ENCODE data around the gene OXA1L.
"Not testable (repeated sequence)": the region's sequence is repeated elsewhere in the genome, so short reads cannot be mapped to it uniquely, and the experiment has no call there.

Gene OXA1L

DNA sequence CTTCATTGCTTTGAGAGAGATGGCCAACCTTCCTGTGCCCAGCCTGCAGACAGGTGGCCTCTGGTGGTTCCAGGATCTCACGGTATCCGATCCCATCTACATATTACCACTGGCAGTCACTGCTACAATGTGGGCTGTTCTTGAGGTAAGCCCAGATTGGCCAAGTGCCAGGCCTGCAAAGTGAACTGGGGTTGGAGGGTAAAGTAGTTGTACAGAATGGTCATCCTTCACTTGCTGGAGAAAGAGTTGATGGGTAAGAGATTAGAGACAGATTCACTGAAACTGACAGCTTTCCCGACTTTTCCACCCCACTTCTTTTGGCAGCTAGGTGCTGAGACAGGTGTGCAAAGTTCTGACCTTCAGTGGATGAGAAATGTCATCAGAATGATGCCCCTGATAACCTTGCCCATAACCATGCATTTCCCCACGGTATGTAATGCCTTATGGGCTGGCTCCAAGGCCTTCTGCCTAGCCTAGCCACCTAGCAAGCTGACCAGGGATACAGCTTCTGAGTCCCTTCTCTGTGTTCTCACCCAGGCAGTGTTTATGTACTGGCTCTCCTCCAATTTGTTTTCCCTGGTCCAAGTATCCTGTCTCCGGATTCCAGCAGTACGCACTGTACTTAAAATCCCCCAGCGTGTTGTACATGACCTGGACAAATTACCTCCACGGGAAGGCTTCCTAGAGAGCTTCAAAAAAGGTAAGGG lies 4.1 kb downstream of the OXA1L start:
- FAIRE-seq: no peak

DNA sequence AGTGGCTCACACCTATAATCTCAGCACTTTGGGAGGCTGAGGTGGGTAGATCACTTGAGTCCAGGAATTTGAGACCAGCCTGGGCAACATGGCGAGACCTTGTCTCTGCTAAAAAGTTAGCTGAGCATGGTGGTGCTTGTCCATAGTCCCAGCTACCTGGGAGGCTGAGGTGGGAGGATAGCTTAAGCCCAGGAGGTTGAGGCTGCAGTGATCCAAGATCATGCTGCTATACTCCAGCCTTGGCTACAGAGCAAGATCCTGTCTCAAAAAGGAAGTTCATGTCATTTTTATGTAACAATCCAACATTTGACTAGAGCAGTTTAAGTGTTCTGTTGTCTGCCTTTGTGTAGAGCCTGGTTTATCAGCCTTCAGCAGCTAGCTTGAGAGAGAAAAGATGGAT lies 6.2 kb downstream of the OXA1L start:
- FAIRE-seq: no peak

GRCh38 chr14:22773162-22774010 lies 6.9 kb downstream of the OXA1L start:
- FAIRE-seq: no peak

DNA sequence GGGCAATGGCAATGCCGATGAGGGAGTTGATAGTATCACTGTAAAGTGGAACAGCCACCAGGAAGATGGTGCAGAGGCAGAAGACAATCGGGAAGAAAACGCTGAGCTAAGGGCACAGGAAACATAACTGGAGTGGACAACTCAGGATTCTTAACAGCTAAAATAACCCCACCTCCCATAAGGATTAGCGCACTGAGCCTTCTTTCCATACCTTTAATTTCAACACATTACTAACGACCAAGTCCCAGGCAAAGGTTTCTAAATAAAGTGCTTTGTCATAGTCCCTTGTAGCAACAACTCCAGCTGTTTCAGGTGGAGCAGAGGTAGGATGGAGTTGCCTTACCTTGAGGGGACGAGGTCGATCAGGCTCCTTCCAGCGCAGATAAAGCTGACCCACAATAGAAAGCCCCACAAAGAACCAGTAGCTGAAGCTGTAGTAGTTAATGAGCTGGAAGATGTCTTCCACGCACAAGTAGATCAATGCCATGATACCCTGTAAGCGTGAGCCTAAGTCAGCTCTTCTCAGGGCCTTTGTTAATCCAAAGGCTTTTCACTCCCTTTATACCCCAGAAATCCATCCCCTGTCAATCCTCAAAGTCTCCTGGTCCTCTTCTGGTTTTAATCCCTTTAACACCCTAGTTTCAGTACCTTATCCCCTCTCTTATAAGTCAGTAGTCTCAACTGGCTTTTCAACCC lies 7.7 kb downstream of the OXA1L start:
- FAIRE-seq: no peak

- no peak for FAIRE-seq
Measured at GRCh38 chr14:22776215-22776614, 9.7 kb downstream of the OXA1L start.

GRCh38 chr14:22776849-22777248 lies 10.4 kb downstream of the OXA1L start:
- not testable (repeated sequence) for FAIRE-seq

GRCh38 chr14:22778084-22778483 lies 11.6 kb downstream of the OXA1L start:
- FAIRE-seq: no peak

DNA sequence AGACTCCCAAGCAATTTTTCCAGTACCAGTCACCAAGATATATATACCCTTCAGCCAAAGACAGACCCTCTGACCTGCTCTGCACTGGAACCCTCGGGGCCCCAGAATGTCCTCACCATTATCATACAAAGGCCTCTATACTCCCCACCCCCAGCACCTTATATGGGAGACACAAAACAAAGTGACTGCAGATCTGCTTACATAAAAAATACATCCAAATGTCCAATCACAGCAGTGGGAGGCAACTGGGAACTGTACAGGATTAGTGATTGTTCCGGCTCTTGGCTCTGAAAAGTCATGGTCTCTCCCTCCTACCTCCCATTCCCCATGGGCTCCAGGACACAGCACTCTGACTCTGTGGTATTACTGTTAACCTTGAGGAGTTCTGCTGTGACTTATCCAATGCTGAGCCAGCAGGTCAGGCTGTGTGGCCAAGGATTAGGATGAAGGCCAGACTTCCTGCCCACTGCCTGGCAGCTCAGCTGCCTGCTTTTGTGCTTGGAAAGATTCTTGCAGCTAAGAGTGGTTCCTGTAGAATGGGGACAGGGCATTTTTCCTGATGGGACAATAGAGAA lies 13.7 kb downstream of the OXA1L start:
- FAIRE-seq: no peak

- FAIRE-seq: no peak
Measured at GRCh38 chr14:22780941-22781300, 14.4 kb downstream of the OXA1L start.

DNA sequence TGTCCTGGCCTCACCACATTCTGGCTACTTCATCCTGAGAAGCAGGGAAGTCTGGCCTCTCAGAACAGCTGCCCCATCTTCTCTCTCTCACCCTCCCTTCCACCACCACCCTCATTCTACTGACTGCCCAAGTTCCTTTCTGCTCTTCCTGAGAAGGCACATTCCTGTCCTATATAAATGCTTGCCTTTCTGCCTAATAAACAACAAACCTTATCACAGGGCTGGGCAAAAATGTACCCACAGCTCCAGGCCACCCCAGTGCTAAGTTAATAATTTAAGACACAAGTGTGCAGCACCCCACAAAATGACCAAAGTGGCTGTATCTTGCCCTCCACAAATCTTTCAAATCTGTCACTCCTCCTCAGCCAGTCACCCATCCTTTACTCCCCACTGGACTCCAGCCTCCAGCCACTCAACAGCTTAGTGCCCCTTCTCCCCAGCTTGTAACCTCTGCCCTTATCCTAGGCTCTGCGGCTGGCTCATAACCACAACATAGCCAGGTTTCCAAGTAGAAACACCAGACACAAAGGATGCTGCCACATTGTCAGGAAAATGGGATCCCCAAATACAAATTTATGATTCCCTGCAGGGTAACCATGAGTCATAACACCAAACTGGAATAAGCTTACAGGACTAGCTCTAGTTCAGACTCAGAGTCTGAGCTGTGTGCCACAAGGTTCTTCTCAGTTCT lies 15.0 kb downstream of the OXA1L start:
- no peak for FAIRE-seq

GRCh38 chr14:22786685-22787084 lies 20.2 kb downstream of the OXA1L start:
- no peak for FAIRE-seq

DNA sequence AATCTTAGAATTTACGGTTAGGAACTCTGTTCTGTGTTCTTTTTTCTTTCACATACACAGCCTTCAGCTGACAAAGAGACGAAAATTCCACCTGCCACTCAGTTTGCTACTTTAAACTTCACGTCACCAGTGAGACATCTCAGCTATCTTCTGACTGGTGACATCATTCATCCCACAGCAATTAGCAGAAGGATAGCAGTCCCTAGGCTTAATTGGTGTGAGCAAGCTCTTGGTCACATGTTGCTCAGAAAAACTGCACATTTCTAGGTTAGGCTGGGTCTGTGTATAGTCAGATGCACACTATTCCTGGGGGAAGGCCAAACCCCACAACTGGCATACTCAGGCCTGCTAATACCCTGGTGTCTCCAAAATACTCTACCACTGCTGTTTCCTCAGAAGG lies 24.8 kb downstream of the OXA1L start:
- FAIRE-seq: no peak

GRCh38 chr14:22792158-22792557 lies 25.7 kb downstream of the OXA1L start:
- no peak for FAIRE-seq

GRCh38 chr14:22793550-22793949 lies 27.1 kb downstream of the OXA1L start:
- FAIRE-seq: not testable (repeated sequence)

DNA sequence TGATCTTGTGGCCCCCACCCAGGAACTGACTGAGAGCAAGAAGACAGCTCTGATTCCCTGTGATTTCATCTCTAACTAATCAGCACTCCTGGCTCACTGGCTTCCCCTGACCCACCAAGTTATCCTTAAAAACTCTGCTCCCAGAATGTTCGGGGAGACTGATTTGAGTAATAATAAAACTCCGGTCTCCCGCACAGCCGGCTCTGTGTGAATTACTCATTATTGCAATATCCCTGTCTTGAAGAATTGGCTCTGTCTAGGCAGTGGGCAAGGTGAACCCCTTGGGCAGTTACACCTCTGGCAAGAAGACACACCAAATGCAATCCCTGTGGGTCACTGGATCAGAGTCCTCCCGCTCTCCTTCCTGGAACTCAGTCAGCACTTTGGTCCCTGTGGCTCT lies 27.5 kb downstream of the OXA1L start:
- FAIRE-seq: no peak

GRCh38 chr14:22794551-22794951 lies 28.1 kb downstream of the OXA1L start:
- FAIRE-seq: no peak

DNA sequence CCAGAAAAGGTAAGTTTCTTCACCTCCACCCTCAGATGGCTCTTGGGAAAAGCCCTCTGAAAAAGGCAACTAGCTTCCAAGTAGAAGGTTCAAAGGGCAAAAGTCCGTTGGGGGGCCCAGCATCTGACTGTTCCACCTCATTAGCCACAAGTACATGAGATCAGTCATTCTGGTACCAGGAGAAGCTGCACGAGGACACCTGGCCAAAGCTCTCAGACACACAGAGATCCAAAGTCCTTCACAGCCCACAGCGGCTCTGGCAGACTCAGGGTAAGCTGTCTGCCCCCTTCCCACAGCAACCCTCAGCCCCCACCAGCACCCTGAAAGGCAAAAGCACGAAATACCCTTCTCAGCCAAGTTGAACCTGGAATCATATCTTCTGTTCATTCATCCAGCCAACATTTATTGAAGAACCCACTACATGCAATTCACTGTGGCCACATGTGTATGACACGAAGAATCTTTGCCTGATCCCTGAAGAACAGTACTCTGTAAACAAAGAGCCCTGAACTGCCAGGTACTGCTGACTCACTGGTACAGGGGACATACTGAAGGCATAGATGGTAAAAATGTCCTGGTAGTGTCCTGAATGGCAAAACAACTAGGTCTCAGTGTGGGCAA lies 29.7 kb downstream of the OXA1L start:
- FAIRE-seq: no peak

- no peak for FAIRE-seq
Measured at GRCh38 chr14:22797017-22797917, 30.8 kb downstream of the OXA1L start.

DNA sequence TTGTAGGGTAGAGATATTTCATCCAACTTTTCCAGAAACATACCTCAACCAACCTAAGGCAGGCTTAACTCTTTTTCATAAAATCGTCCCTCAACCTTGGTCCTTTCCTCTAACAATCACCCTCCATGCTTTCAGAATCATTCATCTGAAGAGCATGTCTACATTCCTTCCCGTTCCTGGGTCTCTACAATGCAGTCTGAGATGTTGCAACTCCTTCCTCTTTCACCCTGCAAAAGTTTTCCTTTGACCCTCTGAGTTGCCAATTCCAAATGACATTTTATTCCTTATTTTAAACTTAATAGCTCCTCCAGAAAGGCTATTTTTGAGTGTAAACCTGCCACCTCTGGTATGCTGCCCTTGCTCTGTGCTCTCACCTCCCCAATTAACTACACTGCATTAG lies 32.0 kb downstream of the OXA1L start:
- FAIRE-seq: no peak

- FAIRE-seq: no peak
Measured at GRCh38 chr14:22800346-22800745, 33.9 kb downstream of the OXA1L start.

DNA sequence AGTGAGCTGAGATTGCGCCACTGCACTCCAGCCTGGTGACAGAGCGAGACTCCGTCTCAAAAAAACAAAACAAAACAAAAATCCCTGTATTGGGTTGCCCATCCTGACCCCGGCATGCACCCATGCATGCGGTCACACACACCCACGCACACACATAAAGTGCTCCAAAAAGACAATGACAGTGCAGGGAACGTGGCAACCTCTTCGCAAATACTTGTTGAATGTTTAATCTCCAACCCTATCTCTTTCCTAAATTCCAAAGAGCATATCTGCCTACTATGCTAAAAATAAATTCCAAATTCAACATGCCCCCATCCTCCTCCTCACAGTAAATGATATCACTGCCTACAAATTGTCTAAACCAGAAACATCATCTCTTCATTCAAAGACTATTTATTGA lies 35.2 kb downstream of the OXA1L start:
- no peak for FAIRE-seq
